MG63 (cell line): ENCODE results near the gene UMOD. TPM values are rescaled to one million over a fixed set of nuclear protein-coding genes. Genes with fewer than 3 reads are reported as not detected.
"Not testable (repeated sequence)": the region's sequence is repeated elsewhere in the genome, so short reads cannot be mapped to it uniquely, and the experiment has no call there.

Experiments
- DNase-seq: peaks from one replicate; pipeline ENCODE4 v3.0.0-alpha.2; 2020
- H3K27me3 ChIP-seq: fragments of 250-450 bp; sonication (Bioruptor Pico); 2 replicates; pipeline ENCODE4 v1.5.1; 2020; ENCODE audit warnings: mild to moderate bottlenecking, moderate library complexity
- H3K36me3 ChIP-seq: fragments of 250-450 bp; sonication (Bioruptor Pico); 2 replicates; pipeline ENCODE4 v1.5.1; 2020; ENCODE audit warnings: mild to moderate bottlenecking, moderate library complexity
- H3K4me3 ChIP-seq: fragments of 250-450 bp; sonication (Bioruptor Pico); 2 replicates; pipeline ENCODE4 v1.5.1; 2020; ENCODE audit warnings: mild to moderate bottlenecking, moderate library complexity
- H3K9me3 ChIP-seq: fragments of 250-450 bp; sonication (Bioruptor Pico); 2 replicates; pipeline ENCODE4 v1.5.1; 2020; ENCODE audit warnings: mild to moderate bottlenecking, moderate library complexity
- total RNA-seq: library from RNA; depleted of rRNA; stranded (reverse); fragments of >200 nt; shearing (Covaris generic); gene quantifications from 2 replicates; pipeline ENCODE4 v1.2.3, GENCODE V29; 2014; ENCODE audit warnings: low replicate concordance

UMOD gene
- total RNA-seq, 1 experiment from 2014 or later = not detected

GRCh38 chr16:20316715-20317114 is 35.8 kb downstream of the UMOD start:
- Histone ChIP-seq H3K4me3 (no peak overlapping the region), H3K36me3 (no peaks in the 10 kb centered on the region), H3K9me3 (no peaks in the 10 kb centered on the region), H3K27me3 (peaks cover 12% of the 10 kb centered on the region; the same call in 1 of the 2 replicates)
- DNase-seq = no peak

GRCh38 chr16:20315764-20316163 is 36.8 kb downstream of the UMOD start:
- no peaks in the 10 kb centered on the region for H3K9me3 ChIP-seq
- H3K27me3 ChIP-seq = peaks cover 12% of the 10 kb centered on the region; the same call in 1 of the 2 replicates
- no peaks in the 10 kb centered on the region for H3K36me3 ChIP-seq
- DNase-seq = no peak
- no peak overlapping the region for H3K4me3 ChIP-seq

- H3K9me3 ChIP-seq = no peaks in the 10 kb centered on the region
- H3K36me3 ChIP-seq = no peaks in the 10 kb centered on the region
- H3K4me3 ChIP-seq = no peak overlapping the region
- H3K27me3 ChIP-seq = peaks cover 12% of the 10 kb centered on the region; the same call in 1 of the 2 replicates
- DNase-seq = no peak
Measured at GRCh38 chr16:20314575-20314974, 37.9 kb downstream of the UMOD start.

- H3K36me3 ChIP-seq = no peaks in the 10 kb centered on the region
- no peak overlapping the region for H3K4me3 ChIP-seq
- no peaks in the 10 kb centered on the region for H3K9me3 ChIP-seq
- peaks cover 12% of the 10 kb centered on the region; the same call in 1 of the 2 replicates for H3K27me3 ChIP-seq
- no peak for DNase-seq
Measured at GRCh38 chr16:20313741-20314140, 38.8 kb downstream of the UMOD start.

- H3K9me3 ChIP-seq, DNase-seq, H3K36me3 ChIP-seq, H3K4me3 ChIP-seq: not testable (repeated sequence)
- peaks cover 12% of the 10 kb centered on the region; the same call in 1 of the 2 replicates for H3K27me3 ChIP-seq
Measured at GRCh38 chr16:20312536-20313095, 39.9 kb downstream of the UMOD start.

- no peak for DNase-seq
- Histone ChIP-seq H3K27me3 (peaks cover 8% of the 10 kb centered on the region; the same call in 1 of the 2 replicates), H3K9me3 (no peaks in the 10 kb centered on the region)
Measured at GRCh38 chr16:20311548-20311947, 41.0 kb downstream of the UMOD start.

GRCh38 chr16:20310421-20311395 is 41.8 kb downstream of the UMOD start:
- Histone ChIP-seq H3K9me3 (no peaks in the 10 kb centered on the region), H3K36me3 (no peaks in the 10 kb centered on the region), H3K27me3 (peaks cover 8% of the 10 kb centered on the region; the same call in 1 of the 2 replicates), H3K4me3 (no peak overlapping the region)
- no peak for DNase-seq

More at GRCh38 chr16:20311548-20311947, 41.0 kb downstream of the UMOD start:
- Histone ChIP-seq H3K36me3 (no peaks in the 10 kb centered on the region), H3K4me3 (no peak overlapping the region)

- peaks cover 6% of the 10 kb centered on the region for H3K27me3 ChIP-seq
- H3K9me3 ChIP-seq = no peaks in the 10 kb centered on the region
- no peak overlapping the region for H3K4me3 ChIP-seq
- DNase-seq = no peak
- no peaks in the 10 kb centered on the region for H3K36me3 ChIP-seq
Measured at GRCh38 chr16:20309786-20310185, 42.7 kb downstream of the UMOD start.

GRCh38 chr16:20308801-20309590 is 43.5 kb downstream of the UMOD start:
- Histone ChIP-seq H3K36me3 (no peaks in the 10 kb centered on the region), H3K27me3 (peaks cover 6% of the 10 kb centered on the region), H3K4me3 (no peak overlapping the region), H3K9me3 (no peaks in the 10 kb centered on the region)
- DNase-seq = no peak

- Histone ChIP-seq H3K27me3 (peaks cover 6% of the 10 kb centered on the region), H3K9me3 (no peaks in the 10 kb centered on the region), H3K36me3 (no peaks in the 10 kb centered on the region), H3K4me3 (no peak overlapping the region)
- no peak for DNase-seq
Measured at GRCh38 chr16:20308266-20308665, 44.2 kb downstream of the UMOD start.

- no peaks in the 10 kb centered on the region for H3K9me3 ChIP-seq
Measured at GRCh38 chr16:20307791-20308190, 44.7 kb downstream of the UMOD start.

GRCh38 chr16:20307240-20307671 is 45.3 kb downstream of the UMOD start:
- peaks cover 5% of the 10 kb centered on the region for H3K27me3 ChIP-seq
- DNase-seq = no peak
- H3K9me3 ChIP-seq = no peaks in the 10 kb centered on the region
- no peaks in the 10 kb centered on the region for H3K36me3 ChIP-seq
- no peak overlapping the region for H3K4me3 ChIP-seq

More at GRCh38 chr16:20307791-20308190, 44.7 kb downstream of the UMOD start:
- H3K4me3 ChIP-seq = no peak overlapping the region
- no peak for DNase-seq
- peaks cover 6% of the 10 kb centered on the region for H3K27me3 ChIP-seq
- H3K36me3 ChIP-seq = no peaks in the 10 kb centered on the region

GRCh38 chr16:20306401-20306800 is 46.1 kb downstream of the UMOD start:
- H3K27me3 ChIP-seq = peaks cover 5% of the 10 kb centered on the region
- no peaks in the 10 kb centered on the region for H3K36me3 ChIP-seq
- no peaks in the 10 kb centered on the region for H3K9me3 ChIP-seq
- DNase-seq = no peak
- H3K4me3 ChIP-seq = no peak overlapping the region

- H3K27me3 ChIP-seq = peaks cover 5% of the 10 kb centered on the region
- no peak overlapping the region for H3K4me3 ChIP-seq
- DNase-seq = no peak
- H3K9me3 ChIP-seq = no peaks in the 10 kb centered on the region
- no peaks in the 10 kb centered on the region for H3K36me3 ChIP-seq
Measured at GRCh38 chr16:20303012-20303411, 49.5 kb downstream of the UMOD start.

GRCh38 chr16:20302389-20302788 is 50.1 kb downstream of the UMOD start:
- Histone ChIP-seq H3K36me3 (no peaks in the 10 kb centered on the region), H3K27me3 (peaks cover 5% of the 10 kb centered on the region), H3K4me3 (no peak overlapping the region), H3K9me3 (no peaks in the 10 kb centered on the region)
- DNase-seq = no peak

GRCh38 chr16:20301840-20302239 is 50.7 kb downstream of the UMOD start:
- no peak overlapping the region for H3K4me3 ChIP-seq
- H3K36me3 ChIP-seq = no peaks in the 10 kb centered on the region
- peaks cover 5% of the 10 kb centered on the region for H3K27me3 ChIP-seq
- H3K9me3 ChIP-seq = no peaks in the 10 kb centered on the region
- DNase-seq = no peak
